ENCODE data around the gene VPS39. TPM values are rescaled to one million over a fixed set of nuclear protein-coding genes. Genes with fewer than 3 reads are reported as not detected.

Gene VPS39
- total RNA-seq, 1 experiment from 2014 or later: 27.6 TPM

GRCh38 chr15:42131826-42132806 is 76.0 kb downstream of the VPS39 start:
- Histone ChIP-seq H3K4me3 (no peak overlapping the region), H3K36me3 (no peaks in the 10 kb centered on the region), H3K9me3 (replicated peaks) (no peaks in the 10 kb centered on the region), H3K27ac (no peak overlapping the region), H3K4me1 (replicated peaks) (peaks cover 6% of the 10 kb centered on the region), H3K27me3 (replicated peaks) (peaks cover 9% of the 10 kb centered on the region; the same call in 1 of the 2 replicates)
- DNase-seq (ENCODE audit: low read depth in 1 of 2, low spot score in 2 of 2): peak; percentile 29 to 50

GRCh38 chr15:42131006-42131405 is 77.1 kb downstream of the VPS39 start:
- DNase-seq (ENCODE audit: low read depth in 1 of 2, low spot score in 2 of 2): no peak
- Histone ChIP-seq H3K27me3 (replicated peaks) (peaks cover 9% of the 10 kb centered on the region; the same call in 1 of the 2 replicates), H3K27ac (no peak overlapping the region)

GRCh38 chr15:42130246-42130986 is 77.7 kb downstream of the VPS39 start:
- Histone ChIP-seq H3K9me3 (replicated peaks) (no peaks in the 10 kb centered on the region), H3K4me3 (no peak overlapping the region), H3K36me3 (no peaks in the 10 kb centered on the region), H3K4me1 (replicated peaks) (peaks cover 6% of the 10 kb centered on the region), H3K27me3 (replicated peaks) (peaks cover 9% of the 10 kb centered on the region; the same call in 1 of the 2 replicates), H3K27ac (no peak overlapping the region)
- no peak for DNase-seq (ENCODE audit: low read depth in 1 of 2, low spot score in 2 of 2)

More at GRCh38 chr15:42131006-42131405, 77.1 kb downstream of the VPS39 start:
- Histone ChIP-seq H3K4me1 (replicated peaks) (peaks cover 6% of the 10 kb centered on the region), H3K9me3 (replicated peaks) (no peaks in the 10 kb centered on the region), H3K4me3 (no peak overlapping the region), H3K36me3 (no peaks in the 10 kb centered on the region)

DNA sequence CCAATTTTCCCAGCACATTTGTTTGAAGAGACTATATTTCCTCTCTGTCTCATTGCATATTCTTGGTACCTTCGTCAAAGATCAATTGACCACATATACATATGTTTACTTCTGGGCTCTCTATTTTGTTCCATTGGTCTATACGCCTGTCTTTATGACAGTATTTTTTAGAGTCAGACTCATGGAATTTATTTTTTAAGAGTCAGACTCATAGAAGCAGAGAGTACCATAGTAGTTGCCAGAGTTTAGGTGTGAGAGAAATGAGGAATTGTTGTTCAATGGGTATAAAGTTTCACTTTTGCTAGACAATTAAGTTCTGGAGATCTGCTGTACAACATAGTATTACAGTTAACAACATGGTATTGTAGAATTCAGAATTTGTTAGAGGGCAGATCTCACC is 78.7 kb downstream of the VPS39 start:
- no peaks in the 10 kb centered on the region for H3K36me3 ChIP-seq

GRCh38 chr15:42128476-42128875 is 79.6 kb downstream of the VPS39 start:
- peaks cover 12% of the 10 kb centered on the region; the same call in 1 of the 2 replicates for H3K27me3 ChIP-seq (replicated peaks)

More for the DNA sequence above, 78.7 kb downstream of the VPS39 start:
- Histone ChIP-seq H3K4me1 (replicated peaks) (peaks cover 6% of the 10 kb centered on the region), H3K27ac (no peak overlapping the region), H3K4me3 (no peak overlapping the region), H3K9me3 (replicated peaks) (no peaks in the 10 kb centered on the region), H3K27me3 (replicated peaks) (peaks cover 12% of the 10 kb centered on the region; the same call in 1 of the 2 replicates)
- DNase-seq (ENCODE audit: low read depth in 1 of 2, low spot score in 2 of 2): no peak

DNA sequence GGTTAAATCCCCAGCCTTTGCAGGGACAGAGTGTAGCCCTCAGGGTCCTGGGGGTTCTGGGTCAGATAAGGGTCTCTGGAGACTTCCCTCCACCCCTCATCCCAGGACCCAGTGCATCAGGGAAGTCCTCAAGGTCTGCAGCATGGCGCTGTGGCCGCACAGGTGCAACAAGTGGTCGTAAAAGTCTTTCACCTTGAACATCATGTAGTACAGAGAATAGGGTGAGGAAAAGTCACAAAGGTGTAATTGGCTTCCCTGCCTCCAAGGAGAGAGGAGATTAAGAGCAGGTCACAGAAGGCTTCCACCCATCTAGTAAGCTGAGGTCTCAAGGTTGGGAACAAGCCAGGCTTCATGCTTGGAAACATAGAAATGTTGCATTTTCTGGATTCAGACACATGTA is 84.6 kb downstream of the VPS39 start:
- no peaks in the 10 kb centered on the region for H3K4me1 ChIP-seq (replicated peaks)
- no peak overlapping the region for H3K4me3 ChIP-seq
- H3K9me3 ChIP-seq (replicated peaks): no peaks in the 10 kb centered on the region
- H3K27me3 ChIP-seq (replicated peaks): 0 out of 2 replicates have a peak, but pooled peaks cover 4% of the 10 kb centered on the region
- no peak for DNase-seq (ENCODE audit: low read depth in 1 of 2, low spot score in 2 of 2)
- H3K27ac ChIP-seq: no peak overlapping the region
- H3K36me3 ChIP-seq: no peaks in the 10 kb centered on the region

More at GRCh38 chr15:42128476-42128875, 79.6 kb downstream of the VPS39 start:
- DNase-seq (ENCODE audit: low read depth in 1 of 2, low spot score in 2 of 2): no peak
- Histone ChIP-seq H3K27ac (no peak overlapping the region), H3K9me3 (replicated peaks) (no peaks in the 10 kb centered on the region), H3K4me1 (replicated peaks) (peaks cover 6% of the 10 kb centered on the region), H3K36me3 (no peaks in the 10 kb centered on the region), H3K4me3 (no peak overlapping the region)

GRCh38 chr15:42121682-42122081 is 86.4 kb downstream of the VPS39 start:
- H3K4me3 ChIP-seq: no peak overlapping the region

DNA sequence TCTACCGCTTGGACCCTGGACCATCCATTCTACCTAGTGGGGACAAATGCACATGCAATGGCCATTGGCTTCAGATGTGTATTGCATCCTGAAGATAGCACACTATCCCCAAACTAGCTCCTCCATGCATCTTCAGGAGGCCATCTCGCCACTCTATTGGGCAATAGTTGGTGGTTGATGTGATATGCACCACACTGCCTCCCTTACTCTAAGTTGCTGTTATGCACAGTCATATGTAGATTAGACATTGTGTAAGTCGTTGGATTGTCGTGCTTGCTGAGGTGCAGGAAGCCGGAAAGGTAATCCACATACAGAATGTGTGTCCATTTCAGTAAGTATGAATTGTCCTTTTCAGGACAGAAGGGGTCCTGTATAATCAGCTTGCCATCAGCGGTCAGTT is 87.1 kb downstream of the VPS39 start:
- DNase-seq (ENCODE audit: low read depth in 1 of 2, low spot score in 2 of 2): no peak
- 0 out of 2 replicates have a peak, but pooled peaks cover 4% of the 10 kb centered on the region for H3K27me3 ChIP-seq (replicated peaks)

More at GRCh38 chr15:42121682-42122081, 86.4 kb downstream of the VPS39 start:
- H3K36me3 ChIP-seq: no peaks in the 10 kb centered on the region
- H3K9me3 ChIP-seq (replicated peaks): no peaks in the 10 kb centered on the region
- no peaks in the 10 kb centered on the region for H3K4me1 ChIP-seq (replicated peaks)
- H3K27ac ChIP-seq: no peak overlapping the region
- no peak for DNase-seq (ENCODE audit: low read depth in 1 of 2, low spot score in 2 of 2)
- 0 out of 2 replicates have a peak, but pooled peaks cover 4% of the 10 kb centered on the region for H3K27me3 ChIP-seq (replicated peaks)

GRCh38 chr15:42120285-42120684 is 87.8 kb downstream of the VPS39 start:
- no peaks in the 10 kb centered on the region for H3K9me3 ChIP-seq (replicated peaks)
- no peaks in the 10 kb centered on the region for H3K4me1 ChIP-seq (replicated peaks)
- DNase-seq (ENCODE audit: low read depth in 1 of 2, low spot score in 2 of 2): no peak
- no peak overlapping the region for H3K27ac ChIP-seq
- H3K4me3 ChIP-seq: no peak overlapping the region
- no peaks in the 10 kb centered on the region for H3K36me3 ChIP-seq
- 0 out of 2 replicates have a peak, but pooled peaks cover 4% of the 10 kb centered on the region for H3K27me3 ChIP-seq (replicated peaks)

More for the DNA sequence above, 87.1 kb downstream of the VPS39 start:
- no peak overlapping the region for H3K27ac ChIP-seq
- no peaks in the 10 kb centered on the region for H3K4me1 ChIP-seq (replicated peaks)
- H3K36me3 ChIP-seq: no peaks in the 10 kb centered on the region
- H3K4me3 ChIP-seq: no peak overlapping the region
- H3K9me3 ChIP-seq (replicated peaks): no peaks in the 10 kb centered on the region

- H3K4me3 ChIP-seq: no peak overlapping the region
- no peaks in the 10 kb centered on the region for H3K36me3 ChIP-seq
- H3K27ac ChIP-seq: no peak overlapping the region
- DNase-seq (ENCODE audit: low read depth in 1 of 2, low spot score in 2 of 2): no peak
- H3K9me3 ChIP-seq (replicated peaks): no peaks in the 10 kb centered on the region
- no peaks in the 10 kb centered on the region for H3K27me3 ChIP-seq (replicated peaks)
- H3K4me1 ChIP-seq (replicated peaks): no peaks in the 10 kb centered on the region
Observed at GRCh38 chr15:42119446-42119760, 88.7 kb downstream of the VPS39 start.

GRCh38 chr15:42118650-42119445 is 89.3 kb downstream of the VPS39 start:
- Histone ChIP-seq H3K4me3 (no peak overlapping the region), H3K9me3 (replicated peaks) (no peaks in the 10 kb centered on the region), H3K27ac (no peak overlapping the region), H3K4me1 (replicated peaks) (no peaks in the 10 kb centered on the region), H3K27me3 (replicated peaks) (no peaks in the 10 kb centered on the region), H3K36me3 (no peaks in the 10 kb centered on the region)
- DNase-seq (ENCODE audit: low read depth in 1 of 2, low spot score in 2 of 2): no peak

DNA sequence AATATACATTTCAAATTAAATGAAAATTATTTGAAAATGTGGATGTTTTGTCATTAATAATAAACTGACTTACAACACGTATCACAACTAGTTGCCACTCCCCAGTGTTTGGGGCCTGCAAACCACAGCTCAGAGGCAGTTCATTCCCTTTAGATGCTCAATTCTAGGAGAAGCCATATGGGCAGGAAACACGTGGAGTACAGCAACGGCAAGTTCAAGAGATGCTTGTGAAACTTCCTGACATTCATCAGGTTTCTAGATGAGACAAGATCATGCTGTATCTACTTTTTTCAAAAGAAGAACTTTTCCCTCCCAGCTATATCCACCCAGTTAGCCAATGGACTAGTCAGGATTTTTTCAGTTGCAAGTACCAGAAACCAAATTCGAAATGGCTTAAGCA is 96.2 kb downstream of the VPS39 start:
- Histone ChIP-seq H3K4me1 (replicated peaks) (peaks cover 6% of the 10 kb centered on the region), H3K9me3 (replicated peaks) (no peaks in the 10 kb centered on the region), H3K27me3 (replicated peaks) (no peaks in the 10 kb centered on the region), H3K27ac (no peak overlapping the region), H3K36me3 (no peaks in the 10 kb centered on the region), H3K4me3 (no peak overlapping the region)
- no peak for DNase-seq (ENCODE audit: low read depth in 1 of 2, low spot score in 2 of 2)

DNA sequence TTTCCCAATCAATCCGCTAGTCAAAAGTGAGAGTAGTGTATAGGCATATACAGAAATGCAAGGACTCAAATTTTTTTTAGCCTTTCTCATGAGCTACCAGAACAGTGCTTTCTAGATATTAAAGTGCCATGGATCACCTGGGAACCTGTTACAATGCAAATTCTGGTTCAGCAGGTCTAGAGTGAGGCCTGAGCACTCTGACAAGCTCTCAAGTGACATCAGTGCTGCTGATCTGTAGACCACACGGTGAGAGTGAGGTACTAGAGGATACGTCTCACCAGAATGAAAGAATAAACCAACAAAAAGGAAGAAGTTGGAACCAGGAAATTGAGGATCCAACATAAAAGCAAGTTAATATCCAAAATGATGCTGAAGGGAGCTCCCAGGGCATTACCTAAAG is 97.7 kb downstream of the VPS39 start:
- Histone ChIP-seq H3K4me3 (no peak overlapping the region), H3K36me3 (no peaks in the 10 kb centered on the region), H3K4me1 (replicated peaks) (peaks cover 6% of the 10 kb centered on the region), H3K27ac (no peak overlapping the region), H3K9me3 (replicated peaks) (no peaks in the 10 kb centered on the region), H3K27me3 (replicated peaks) (no peaks in the 10 kb centered on the region)
- DNase-seq (ENCODE audit: low read depth in 1 of 2, low spot score in 2 of 2): no peak

Data from SJSA1 (cell line).